Keratinocyte (primary cell): Measurements from ENCODE around the gene NEDD1. TPM values are rescaled to one million over a fixed set of nuclear protein-coding genes. Genes with fewer than 3 reads are reported as not detected.

Experiments used
- DNase-seq: peaks from one replicate; pipeline ENCODE4 v3.0.0-alpha.2; 2011; ENCODE audit warnings: low read depth, missing footprints, low spot score
- FAIRE-seq: peaks from 2 replicates; lab custom pipeline; 2011; peaks lifted over from hg19 to GRCh38; lab: Jason Lieb, UNC
- H2AFZ ChIP-seq: 2 replicates; pipeline ENCODE4 v1.6.0; 2012; ENCODE audit warnings: low read length, control low read depth, inconsistent platforms; ENCODE audit not compliant: control insufficient read depth
- H3K27ac ChIP-seq: 2 replicates; pipeline ENCODE4 v1.5.1; 2011; ENCODE audit warnings: low read length; ENCODE audit not compliant: control insufficient read depth, insufficient read depth
- H3K27me3 ChIP-seq: 3 replicates; pipeline ENCODE4 v1.6.0; 2011; ENCODE audit warnings: low read length; ENCODE audit not compliant: control insufficient read depth, insufficient read depth; ENCODE audit errors: extremely low read depth
- H3K36me3 ChIP-seq, 2 experiments: 2 replicates in 1 of 2; 3 replicates in 1 of 2; pipeline ENCODE4 v1.5.1; 2011; ENCODE audit warnings: low read length in 2 of 2, mild to moderate bottlenecking in 1 of 2; ENCODE audit not compliant: control insufficient read depth in 2 of 2, insufficient read depth in 2 of 2; ENCODE audit errors: extremely low read depth in 1 of 2
- H3K4me1 ChIP-seq: 3 replicates; pipeline ENCODE4 v1.5.1; 2011; ENCODE audit warnings: low read length; ENCODE audit not compliant: control insufficient read depth, insufficient read depth; ENCODE audit errors: extremely low read depth
- H3K4me2 ChIP-seq: 3 replicates; pipeline ENCODE4 v1.6.0; 2011; ENCODE audit warnings: low read depth, low read length; ENCODE audit not compliant: control insufficient read depth, insufficient read depth; ENCODE audit errors: extremely low read depth
- H3K4me3 ChIP-seq, 3 experiments: fragments of 200-600 bp in 1 of 3; sonication (generic) in 1 of 3; 2 replicates in 2 of 3; 3 replicates in 1 of 3; pipeline ENCODE4 v1.5.1; 2011 to 2016; ENCODE audit warnings: low read length in 3 of 3, mild to moderate bottlenecking in 3 of 3, control low read depth in 2 of 3, inconsistent platforms in 1 of 3, low read depth in 1 of 3, mixed read lengths in 1 of 3, mixed run types in 1 of 3, moderate library complexity in 1 of 3; ENCODE audit not compliant: control insufficient read depth in 2 of 3, insufficient read depth in 2 of 3; ENCODE audit errors: extremely low read depth in 1 of 3
- H3K79me2 ChIP-seq: 2 replicates; pipeline ENCODE4 v1.6.0; 2012; ENCODE audit warnings: low read length; ENCODE audit not compliant: control insufficient read depth, insufficient read depth
- H3K9ac ChIP-seq: 3 replicates; pipeline ENCODE4 v1.6.0; 2011; ENCODE audit warnings: low read length; ENCODE audit not compliant: control insufficient read depth, insufficient read depth; ENCODE audit errors: extremely low read depth
- H3K9me1 ChIP-seq: 3 replicates; pipeline ENCODE4 v1.6.0; 2011; ENCODE audit warnings: low read length; ENCODE audit not compliant: control insufficient read depth, insufficient read depth; ENCODE audit errors: extremely low read depth
- H3K9me3 ChIP-seq: 2 replicates; pipeline ENCODE4 v1.5.1; 2012; ENCODE audit warnings: low read depth, low read length; ENCODE audit not compliant: control insufficient read depth
- H4K20me1 ChIP-seq: 3 replicates; pipeline ENCODE4 v1.6.0; 2011; ENCODE audit warnings: low read length; ENCODE audit not compliant: control insufficient read depth, insufficient read depth; ENCODE audit errors: extremely low read depth
- EZH2 ChIP-seq: IDR thresholded peaks from one replicate; pipeline ENCODE4 v1.6.1; 2012; ENCODE audit warnings: inconsistent platforms, mild to moderate bottlenecking, low read length, moderate library complexity
- dilution Hi-C: fragments of 300-500 bp; cut with MboI; formaldehyde crosslinking; loops from one replicate; pipeline ENCODE4 v1.7.0; 2020; ENCODE audit warnings: low sequenced_read_pairs; ENCODE audit not compliant: extremely low pct_ligation_motif_present
- polyA plus RNA-seq, 5 experiments: library from polyadenylated mRNA; depleted of rRNA in 3 of 5; stranded (reverse) in 3 of 5; stranded (forward) in 1 of 5; unstranded in 1 of 5; fragments of >200 nt; gene quantifications; 1 replicate in 1 of 5; 2 replicates in 3 of 5; 3 replicates in 1 of 5; pipeline versions ENCODE4 v1.2.1 to v1.2.3, GENCODE V29; 2011 to 2012; ENCODE audit warnings: missing spikeins in 2 of 5, low read depth in 1 of 5, low replicate concordance in 1 of 5
- TF ChIP-seq, protein P1 (sequence below), 3 experiments: IDR thresholded peaks in 1 of 3; conservative IDR thresholded peaks in 1 of 3; optimal IDR thresholded peaks in 1 of 3; 2 replicates in 2 of 3; 3 replicates in 1 of 3; pipeline versions ENCODE3 to v1.5.1; 2011; ENCODE audit warnings: low read length in 3 of 3, mild to moderate bottlenecking in 3 of 3, moderate library complexity in 2 of 3, control low read depth in 1 of 3, inconsistent platforms in 1 of 3; ENCODE audit not compliant: insufficient read depth in 2 of 3; ENCODE audit errors: extremely low read depth in 1 of 3

NEDD1 gene
- polyA plus RNA-seq, 1 donor (not counting 4 experiments of a cell fraction or from before 2014, with no cell fraction given) = 44.4 TPM

DNA sequence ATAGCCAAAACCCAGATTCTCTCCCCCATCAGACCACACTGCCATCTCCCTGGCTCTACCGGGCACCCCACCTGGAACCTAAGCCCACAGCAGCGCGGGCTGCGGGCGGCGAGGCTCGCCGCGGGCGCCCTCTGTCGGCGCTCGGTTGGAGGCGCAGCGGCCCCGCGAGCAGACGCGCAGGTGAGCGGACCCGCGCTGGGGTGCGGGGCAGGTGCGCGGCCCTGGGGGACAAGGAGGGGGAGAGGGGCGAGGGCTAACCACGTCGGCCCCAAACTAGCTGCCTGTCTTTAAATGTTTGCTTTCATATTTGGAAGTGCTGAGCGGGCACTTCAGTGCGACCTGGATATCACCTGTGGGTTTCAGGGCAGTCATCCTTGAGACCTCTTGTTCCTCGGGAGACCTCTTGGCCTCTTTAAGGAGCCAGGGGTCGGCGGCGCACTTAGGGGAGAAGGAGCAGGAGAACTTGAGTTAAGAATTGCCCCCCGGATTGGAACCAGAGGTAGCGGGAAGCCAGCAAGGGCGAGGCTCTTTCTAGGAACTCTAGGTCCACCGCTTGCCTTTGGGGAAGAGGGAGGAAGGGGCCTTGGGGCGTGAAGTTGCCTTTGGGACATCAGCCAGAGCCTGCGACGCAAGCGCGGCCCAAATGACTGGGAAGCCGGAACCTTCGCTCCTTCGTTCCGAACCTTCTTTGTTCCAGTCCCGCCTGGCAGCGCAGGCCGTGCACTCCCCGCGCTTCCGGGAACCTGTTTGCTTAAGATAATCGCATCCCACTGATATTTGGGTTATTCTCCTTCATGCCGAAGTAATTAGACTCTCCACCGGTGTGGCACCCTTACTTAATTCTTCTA, 78.7 kb downstream of the NEDD1 start:
- H3K4me3 ChIP-seq = peak overlapping the region in 2 of 3 experiments; percentile 25 to 26
- peaks cover 3% of the 10 kb centered on the region for H3K4me1 ChIP-seq
- no peak overlapping the region for H3K9ac ChIP-seq
- no peaks in the 10 kb centered on the region for H4K20me1 ChIP-seq
- H3K4me2 ChIP-seq = peak overlapping the region; percentile 65
- H3K9me1 ChIP-seq = no peaks in the 10 kb centered on the region
- TF ChIP-seq EZH2 = peak; percentile 94
- TF ChIP-seq, protein P1, sequence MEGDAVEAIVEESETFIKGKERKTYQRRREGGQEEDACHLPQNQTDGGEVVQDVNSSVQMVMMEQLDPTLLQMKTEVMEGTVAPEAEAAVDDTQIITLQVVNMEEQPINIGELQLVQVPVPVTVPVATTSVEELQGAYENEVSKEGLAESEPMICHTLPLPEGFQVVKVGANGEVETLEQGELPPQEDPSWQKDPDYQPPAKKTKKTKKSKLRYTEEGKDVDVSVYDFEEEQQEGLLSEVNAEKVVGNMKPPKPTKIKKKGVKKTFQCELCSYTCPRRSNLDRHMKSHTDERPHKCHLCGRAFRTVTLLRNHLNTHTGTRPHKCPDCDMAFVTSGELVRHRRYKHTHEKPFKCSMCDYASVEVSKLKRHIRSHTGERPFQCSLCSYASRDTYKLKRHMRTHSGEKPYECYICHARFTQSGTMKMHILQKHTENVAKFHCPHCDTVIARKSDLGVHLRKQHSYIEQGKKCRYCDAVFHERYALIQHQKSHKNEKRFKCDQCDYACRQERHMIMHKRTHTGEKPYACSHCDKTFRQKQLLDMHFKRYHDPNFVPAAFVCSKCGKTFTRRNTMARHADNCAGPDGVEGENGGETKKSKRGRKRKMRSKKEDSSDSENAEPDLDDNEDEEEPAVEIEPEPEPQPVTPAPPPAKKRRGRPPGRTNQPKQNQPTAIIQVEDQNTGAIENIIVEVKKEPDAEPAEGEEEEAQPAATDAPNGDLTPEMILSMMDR (optimal IDR thresholded peaks at IDR 0.05 in 1 of 3, IDR thresholded peaks at IDR 0.05 in 1 of 3, conservative IDR thresholded peaks at IDR 0.05 in 1 of 3; ENCODE audit: extremely low read depth in 1 of 3, insufficient read depth in 2 of 3, low read length in 3 of 3) = peak; percentile 50 to 78 (median 75)
- dilution Hi-C loops = no loop called here
- no peak for FAIRE-seq
- H3K36me3 ChIP-seq = no peaks in the 10 kb centered on the region
- H3K27ac ChIP-seq = no peak overlapping the region
- H3K79me2 ChIP-seq = no peaks in the 10 kb centered on the region
- no peak for DNase-seq
- H3K9me3 ChIP-seq = no peaks in the 10 kb centered on the region
- H3K27me3 ChIP-seq = peaks cover 10% of the 10 kb centered on the region
- H2AFZ ChIP-seq = peak overlapping the region; percentile 68

DNA sequence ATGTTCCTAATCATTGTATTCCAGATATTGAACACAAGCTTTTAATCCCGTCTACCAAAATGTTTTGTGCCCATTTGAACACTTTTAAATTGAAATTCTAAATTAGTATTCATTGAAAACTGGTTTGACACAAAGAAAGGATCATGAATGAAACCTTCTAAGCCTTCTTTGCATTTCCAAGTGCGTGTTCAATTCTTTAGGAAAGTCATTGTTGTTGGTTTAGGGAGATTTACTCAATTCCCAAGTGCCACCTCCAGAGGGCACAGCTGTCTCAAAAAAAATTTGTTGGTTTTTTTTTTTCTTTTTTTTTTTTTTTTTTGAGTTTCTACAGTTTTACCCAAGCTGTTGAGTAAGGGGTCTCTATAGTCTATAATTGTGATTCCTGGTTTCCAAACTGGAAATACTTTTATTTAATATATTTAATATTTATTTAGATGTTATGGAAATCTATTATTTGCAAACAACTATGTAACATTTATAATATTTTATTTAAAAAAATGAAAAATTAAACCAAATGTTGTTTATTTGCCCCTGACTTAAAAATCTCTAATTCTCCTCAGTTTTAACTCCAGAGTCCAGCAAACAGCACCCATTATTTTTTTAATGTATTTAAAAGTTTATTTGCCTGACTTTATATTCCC, 79.9 kb downstream of the NEDD1 start:
- Histone ChIP-seq H3K9ac (no peak overlapping the region), H2AFZ (no peak overlapping the region), H3K4me3 (no peak overlapping the region), H4K20me1 (no peaks in the 10 kb centered on the region), H3K27me3 (peaks cover 10% of the 10 kb centered on the region), H3K4me2 (no peak overlapping the region), H3K9me3 (no peaks in the 10 kb centered on the region), H3K36me3 (no peaks in the 10 kb centered on the region), H3K27ac (no peak overlapping the region), H3K9me1 (no peaks in the 10 kb centered on the region), H3K4me1 (peaks cover 3% of the 10 kb centered on the region), H3K79me2 (no peaks in the 10 kb centered on the region)
- DNase-seq (no peak), FAIRE-seq (no peak)
- no peak for TF ChIP-seq EZH2
- TF ChIP-seq, protein P1 (optimal IDR thresholded peaks at IDR 0.05 in 1 of 3, IDR thresholded peaks at IDR 0.05 in 1 of 3, conservative IDR thresholded peaks at IDR 0.05 in 1 of 3; ENCODE audit: extremely low read depth in 1 of 3, insufficient read depth in 2 of 3, low read length in 3 of 3) = peak; percentile 8 to 50 (median 29)
- dilution Hi-C loops = no loop called here
